Sciatic nerve (tissue), 2 donors: ENCODE data around the gene TSPAN32. TPM values are rescaled to one million over a fixed set of nuclear protein-coding genes. Genes with fewer than 3 reads are reported as not detected.

Source experiments
- ATAC-seq: fragments of 200-7000 bp; cut with Tn5 transposase; one replicate; pipeline ENCODE4 v1.9.1; 2020; ENCODE audit warnings: mild to moderate bottlenecking, moderate library complexity
- DNase-seq: peaks from one replicate; pipeline ENCODE4 v3.0.0-alpha.2; 2020; ENCODE audit warnings: low spot score
- intact Hi-C: fragments of 100-400 bp; cut with DNase I; formaldehyde crosslinking; loops from one replicate; pipeline ENCODE4 v1.14.2; 2022
- total RNA-seq: library from RNA; stranded (reverse); fragmentation: NEBNext Ultra II Directional; extraction: Animal tissue kit (Norgen Biotek cat#: 25700); gene quantifications from one replicate; pipeline ENCODE4 v1.2.1, GENCODE V29; 2021
- donor health status: DM: no; HTN: no; CAD: no.
- donor health status: DM: no; HTN: no; CAD: no.

Gene TSPAN32
- 7.3 TPM for total RNA-seq

GRCh38 chr11:2301631-2302305, at the start of gene TSPAN32, which contains the start of gene C11orf21:
Gene TSPAN32 (plus strand): TSS chr11:2302013. CDS start chr11:2302150, 137 bp downstream.
Gene C11orf21 (minus strand): TSS chr11:2301918. CDS start chr11:2301808, 110 bp downstream.
- ATAC-seq = no peak
- DNase-seq = peak; percentile 62
- intact Hi-C loops = loop anchor here (10.0 kb wide), 2 partner anchors 233 to 593 kb away; no protein-coding TSS in a partner anchor

DNA sequence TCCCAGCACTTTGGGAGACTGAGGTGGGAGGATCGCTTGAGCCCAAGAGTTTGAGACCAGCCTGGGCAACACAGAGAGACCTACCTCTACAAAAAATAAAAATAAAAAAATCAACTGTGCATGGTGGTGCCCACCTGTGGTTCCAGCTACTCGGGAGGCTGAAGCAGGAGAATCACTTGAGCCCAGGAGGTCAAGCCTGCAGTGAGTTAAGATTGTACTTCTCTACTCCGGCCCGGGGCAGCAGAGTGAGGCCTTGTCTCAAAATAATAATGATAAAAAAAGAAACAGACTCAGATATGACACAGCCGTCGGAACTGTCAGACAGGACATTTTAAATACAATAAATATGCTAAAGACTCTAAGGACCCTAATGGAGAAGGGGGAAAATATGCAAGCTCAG, 49.8 kb upstream of the TSPAN32 start:
- no peak for ATAC-seq
- intact Hi-C loops = no loop called here
- DNase-seq = no peak

DNA sequence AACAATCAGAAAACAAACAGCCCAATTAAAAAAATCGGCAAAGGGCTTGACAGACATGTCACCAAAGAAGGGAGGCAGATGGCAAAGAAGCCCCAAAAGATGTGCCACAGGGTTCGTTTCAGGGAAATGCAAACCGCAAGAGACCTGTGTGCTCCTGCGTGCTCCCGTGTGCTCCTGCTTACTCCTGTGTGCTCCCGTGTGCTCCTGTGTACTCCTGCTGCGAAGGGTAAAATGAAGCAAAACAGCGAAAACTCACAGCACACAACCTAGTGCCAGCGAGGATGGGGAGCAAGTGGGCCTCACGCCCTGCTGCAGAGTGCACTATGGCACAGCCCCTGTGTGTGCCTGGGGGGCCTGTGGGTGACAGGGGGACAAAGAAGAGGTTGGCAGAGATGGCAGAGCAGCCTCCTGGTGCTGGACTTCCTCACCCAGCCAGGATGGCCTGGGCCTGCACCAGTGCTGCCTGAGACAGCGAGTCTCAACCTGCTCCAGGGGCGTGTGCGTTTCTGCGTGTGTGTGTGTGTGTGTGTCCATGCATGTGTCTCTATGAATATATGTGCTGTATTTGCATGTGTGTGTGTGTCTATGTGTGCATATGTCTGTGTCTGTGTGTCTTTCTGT, 45.4 kb upstream of the TSPAN32 start:
- DNase-seq (peak; percentile 32), ATAC-seq (no peak)
- intact Hi-C loops = no loop called here

GRCh38 chr11:2256951-2257700, 44.7 kb upstream of the TSPAN32 start:
- intact Hi-C loops = no loop called here
- DNase-seq = peak; percentile 33
- ATAC-seq = no peak

GRCh38 chr11:2258501-2259465, 43.0 kb upstream of the TSPAN32 start:
- peak; percentile 48 for DNase-seq
- no peak for ATAC-seq

GRCh38 chr11:2259466-2259830, 42.4 kb upstream of the TSPAN32 start:
- no peak for ATAC-seq
- intact Hi-C loops = no loop called here
- DNase-seq = peak; percentile 39

More at GRCh38 chr11:2258501-2259465, 43.0 kb upstream of the TSPAN32 start:
- intact Hi-C loops = no loop called here

DNA sequence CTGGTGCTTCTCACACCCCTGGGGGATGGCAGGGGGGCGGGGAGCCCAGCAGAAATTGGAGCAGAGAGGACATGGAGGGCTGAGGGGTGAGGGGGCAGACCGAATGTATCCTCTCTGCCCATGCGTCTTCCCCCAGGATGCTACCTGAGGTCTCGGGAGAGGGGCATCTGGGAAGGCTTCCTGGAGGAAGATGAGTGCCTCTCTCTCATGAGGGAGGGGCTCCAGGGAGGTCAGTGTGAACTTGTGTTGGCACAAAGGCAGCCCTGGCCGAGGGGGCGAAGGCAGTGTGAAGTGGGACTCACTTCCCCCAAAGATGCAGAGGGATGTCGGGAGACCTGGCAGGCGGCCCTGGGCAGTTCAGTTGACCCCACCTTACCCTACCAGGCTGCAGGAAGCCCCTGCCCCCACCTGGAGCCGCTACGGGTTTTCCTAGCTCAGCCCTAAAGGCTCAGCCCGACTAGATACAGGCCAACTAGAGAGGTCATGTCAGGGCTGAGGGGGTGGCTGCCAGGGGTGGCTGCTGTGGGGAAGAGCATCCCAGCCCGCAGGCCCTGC, 41.8 kb upstream of the TSPAN32 start:
- intact Hi-C loops = no loop called here
- DNase-seq (peak; percentile 36), ATAC-seq (no peak)

- intact Hi-C loops = no loop called here
- ATAC-seq = peak; percentile 11
- DNase-seq = peak; percentile 41
Measured at GRCh38 chr11:2260491-2261364, 41.1 kb upstream of the TSPAN32 start.

DNA sequence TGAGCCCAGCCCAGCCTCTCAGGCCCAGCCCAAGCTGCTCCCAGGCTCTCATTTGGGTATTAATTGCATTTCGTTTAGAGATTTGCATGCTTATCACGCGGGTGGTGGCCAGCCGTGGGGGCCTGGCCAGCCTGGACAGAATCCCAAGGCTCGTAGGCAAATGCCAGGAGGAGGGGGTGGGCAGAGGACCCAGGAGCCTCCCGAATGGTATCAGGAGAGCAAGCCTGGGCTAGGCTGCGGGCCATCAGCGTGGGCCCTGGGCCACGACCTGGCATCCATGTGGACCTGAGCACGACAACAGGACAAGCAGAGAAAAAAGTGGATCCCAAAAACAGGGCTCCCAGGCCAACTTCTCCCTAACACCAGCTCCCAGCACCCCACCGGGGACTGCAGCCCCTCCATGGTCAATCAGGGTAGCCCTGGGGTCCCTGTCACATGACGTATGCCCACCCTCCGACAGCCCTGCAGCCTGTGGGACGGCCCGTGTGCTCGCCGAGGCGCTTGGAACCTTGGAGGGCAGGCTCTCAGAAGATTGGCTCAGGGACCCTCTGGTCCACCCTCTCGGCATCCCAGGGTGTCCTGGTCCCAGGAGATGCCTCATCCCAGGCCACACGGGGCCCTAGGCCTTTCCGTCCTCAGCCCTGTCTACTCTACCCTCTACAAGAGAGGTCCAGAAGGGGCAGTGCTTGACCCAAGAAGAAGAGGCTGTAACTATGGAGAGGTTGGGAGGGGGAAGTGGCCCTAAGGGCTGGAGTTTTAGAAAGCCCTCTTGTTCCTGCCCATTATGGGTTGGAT, 40.2 kb upstream of the TSPAN32 start:
- peak; percentile 38 for DNase-seq
- intact Hi-C loops = no loop called here
- ATAC-seq = no peak

- DNase-seq (no peak), ATAC-seq (no peak)
- intact Hi-C loops = no loop called here
Measured at GRCh38 chr11:2262301-2263070, 39.3 kb upstream of the TSPAN32 start.

- intact Hi-C loops = no loop called here
- ATAC-seq (no peak), DNase-seq (peak; percentile 41)
Measured at GRCh38 chr11:2263071-2263565, 38.7 kb upstream of the TSPAN32 start.

- no peak for ATAC-seq
- DNase-seq = peak; percentile 41
- intact Hi-C loops = no loop called here
Measured at GRCh38 chr11:2263724-2264360, 38.0 kb upstream of the TSPAN32 start.

- DNase-seq (peak; percentile 36), ATAC-seq (no peak)
- intact Hi-C loops = no loop called here
Measured at GRCh38 chr11:2264366-2265053, 37.3 kb upstream of the TSPAN32 start.

GRCh38 chr11:2265396-2265795, 36.4 kb upstream of the TSPAN32 start:
- intact Hi-C loops = no loop called here
- peak; percentile 54 for DNase-seq
- no peak for ATAC-seq
